Stimulated activated CD8-positive, alpha-beta memory T cell treated with anti-CD3 and anti-CD28 coated beads, Interleukin-4, amount 100 ng/mL, for 4 hours (primary cell): Measurements from ENCODE around the gene TANC1.
"Not testable (repeated sequence)": the region's sequence is repeated elsewhere in the genome, so short reads cannot be mapped to it uniquely, and the experiment has no call there.

ENCODE experiments used
- DNase-seq, 2 donors: peaks; one replicate each; pipeline ENCODE4 v3.0.0-alpha.2; 2020; ENCODE audit warnings: low read depth in 2 of 2, low spot score in 1 of 2

Gene TANC1

DNA sequence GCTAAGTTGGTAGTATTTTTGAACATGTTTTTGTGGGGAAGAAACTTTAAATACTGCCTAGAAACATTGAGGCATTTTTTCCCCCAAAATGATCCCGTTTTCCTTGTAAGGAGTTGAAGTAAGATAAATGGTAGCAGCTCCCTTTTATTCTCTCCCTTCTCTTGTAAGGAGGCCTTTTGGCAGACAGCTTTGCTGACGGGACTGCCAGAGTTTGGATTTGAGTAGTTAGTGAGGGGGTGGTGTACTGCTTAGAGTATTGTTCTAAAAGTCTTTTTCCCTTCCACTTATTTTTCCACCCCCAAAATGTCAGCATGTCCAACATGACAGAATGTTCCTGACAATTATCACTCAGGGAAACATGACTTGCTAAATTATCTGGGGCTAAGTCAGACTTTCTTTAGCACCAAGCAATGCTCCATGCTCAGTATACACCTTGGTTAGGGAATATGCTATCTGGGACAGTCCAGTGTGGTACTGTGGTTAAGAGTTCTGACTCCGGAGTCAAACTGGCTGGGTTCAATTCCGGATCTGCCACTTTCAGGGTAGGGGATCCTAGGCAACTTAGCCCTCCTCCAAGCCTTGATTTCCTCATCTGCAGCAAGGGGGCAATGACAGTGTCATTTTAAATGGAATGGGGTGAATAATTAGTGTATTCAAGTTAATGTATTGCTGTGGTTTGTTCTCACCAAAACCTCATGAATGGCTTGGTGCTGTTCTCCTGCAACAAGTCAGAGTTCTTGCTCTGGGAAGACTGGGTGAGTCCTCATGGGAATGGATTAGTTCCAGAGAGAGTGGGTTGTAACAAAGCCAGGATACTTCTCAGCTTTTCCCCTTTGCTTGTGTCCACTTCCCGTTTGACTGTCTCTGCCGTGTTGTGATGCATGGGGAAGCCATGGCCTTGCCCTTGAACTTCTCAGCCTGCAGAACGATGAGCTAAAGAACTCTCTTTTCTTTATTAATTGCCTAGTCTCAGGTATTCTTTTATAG is 116.2 kb downstream of the TANC1 start:
- no peak for DNase-seq

DNA sequence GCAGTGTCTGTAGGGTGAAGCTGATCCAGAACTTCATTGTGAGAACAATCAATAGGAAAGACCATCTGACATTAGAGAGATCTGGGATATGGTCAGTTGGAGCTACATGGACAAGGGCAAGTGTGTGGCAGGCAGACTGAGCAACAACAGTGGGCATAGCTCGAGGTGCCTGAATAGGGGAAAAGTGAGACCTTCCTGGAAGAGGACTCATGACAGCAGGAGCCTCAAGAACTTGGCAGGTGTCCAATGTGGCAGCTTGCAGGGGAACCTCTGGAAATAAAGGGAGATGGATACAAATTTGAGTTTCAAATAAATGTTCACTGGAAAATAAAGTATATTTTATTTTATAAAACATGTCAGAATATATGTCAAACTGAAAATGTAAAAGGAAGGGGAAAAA is 117.9 kb downstream of the TANC1 start:
- no peak for DNase-seq

- DNase-seq, result no peak
Observed at GRCh38 chr2:159086826-159087225, 118.4 kb downstream of the TANC1 start.

DNA sequence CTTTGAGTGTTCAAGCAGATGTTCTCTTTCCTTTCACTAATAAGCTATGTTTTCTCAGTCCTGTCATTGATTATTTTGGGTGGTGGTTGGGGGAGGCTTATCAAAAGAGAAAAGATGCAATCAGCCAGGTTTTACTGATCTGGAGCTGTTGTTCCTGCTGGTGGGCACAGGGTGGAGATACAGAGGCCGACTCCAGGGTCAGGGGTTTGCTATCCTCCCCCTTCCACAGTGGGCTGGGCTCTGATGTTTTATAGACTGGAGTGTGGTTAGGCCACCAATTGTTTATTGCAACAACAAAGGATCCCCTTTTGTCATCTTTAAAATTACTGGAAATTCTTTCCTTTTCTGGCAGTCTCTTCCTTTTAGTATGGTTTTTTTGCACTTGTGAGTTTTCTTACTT is 120.5 kb downstream of the TANC1 start:
- no peak for DNase-seq

DNA sequence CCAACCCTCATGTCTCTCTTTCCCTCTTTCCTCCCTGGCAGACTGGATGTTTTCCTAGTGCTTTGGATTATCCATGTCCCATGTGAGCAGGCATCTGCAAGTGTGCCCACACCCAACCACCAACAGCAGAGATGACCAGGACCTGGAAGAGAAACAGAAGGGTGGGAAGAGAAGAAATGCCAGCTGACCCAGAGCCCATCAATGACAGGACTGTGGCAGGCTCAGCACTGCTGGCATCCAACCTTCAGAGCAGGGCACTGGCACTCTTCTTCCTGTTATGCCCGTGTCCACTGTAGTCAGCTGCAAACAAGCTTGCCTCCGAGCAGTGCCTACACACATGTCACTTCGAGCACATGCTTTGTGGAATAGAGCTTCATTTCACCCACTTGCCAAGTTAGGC is 121.1 kb downstream of the TANC1 start:
- no peak for DNase-seq

DNA sequence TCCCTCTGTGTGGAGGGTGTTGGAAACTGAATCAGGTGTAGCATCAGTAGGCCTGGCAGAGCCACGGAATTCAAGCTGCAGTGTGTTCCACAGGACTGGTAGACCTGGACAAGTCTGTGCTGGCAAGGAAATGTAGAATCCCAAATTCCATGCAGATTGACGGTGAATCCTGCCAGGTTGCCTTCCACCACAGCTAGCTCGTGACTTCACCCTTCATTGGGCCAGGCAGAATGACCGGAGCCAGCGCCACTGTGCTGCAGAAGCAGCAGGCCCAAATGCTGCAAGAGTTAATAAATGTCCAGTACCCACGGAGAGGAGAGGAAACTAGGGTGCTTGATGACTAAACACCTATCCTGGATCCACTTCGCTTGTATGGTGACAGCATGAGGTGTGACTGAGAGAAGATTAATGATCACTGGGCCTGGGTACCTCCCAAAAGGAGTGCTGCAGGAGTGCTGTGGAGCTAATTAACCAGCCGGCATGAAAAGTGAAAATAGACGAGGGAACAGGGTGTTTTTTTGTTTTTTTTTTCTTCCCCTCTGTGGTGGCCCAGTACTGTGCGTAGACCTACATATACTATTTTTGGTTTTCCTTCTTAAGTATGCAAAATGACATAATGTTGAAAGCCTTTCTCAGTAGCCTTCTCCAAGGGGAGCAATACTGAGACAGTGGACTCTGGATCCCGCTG is 122.2 kb downstream of the TANC1 start:
- no peak for DNase-seq

DNA sequence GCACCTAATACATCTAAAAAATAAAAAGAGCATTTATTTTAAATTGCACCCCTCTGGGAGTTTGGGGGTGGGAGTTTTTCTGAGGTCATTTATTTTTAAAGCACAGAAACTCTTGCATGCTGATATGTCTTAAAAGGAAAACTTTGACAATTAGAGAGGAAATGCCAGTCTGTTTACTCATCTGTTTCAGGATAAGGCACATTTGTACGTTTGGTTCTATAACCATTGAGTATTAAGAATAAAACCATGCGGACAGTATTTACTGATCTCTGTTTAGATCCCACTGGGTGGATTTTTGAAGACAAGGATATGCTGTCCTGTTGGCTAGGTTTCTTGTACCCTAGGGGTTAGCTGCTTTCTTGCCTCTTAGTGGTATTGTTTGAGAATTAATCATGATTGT is 122.9 kb downstream of the TANC1 start:
- DNase-seq, result no peak

DNA sequence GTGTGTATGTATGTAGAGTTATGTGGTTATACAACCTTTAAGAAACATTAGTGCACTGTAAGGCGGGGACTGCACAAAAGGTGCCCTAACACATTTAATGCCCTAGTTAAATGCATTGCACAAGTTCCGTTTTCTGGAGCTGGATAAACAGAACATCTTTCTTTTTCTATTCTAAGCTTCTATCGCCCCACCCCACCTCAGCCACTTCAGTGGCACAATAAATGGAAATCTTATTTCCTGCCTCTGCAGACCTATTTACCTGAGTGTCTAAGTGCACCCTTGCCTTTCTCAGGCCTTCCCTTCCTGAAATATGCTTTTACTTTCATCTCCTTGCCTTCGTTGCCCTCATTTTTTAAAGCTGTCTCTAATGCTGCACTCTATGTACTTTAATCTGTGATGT is 123.5 kb downstream of the TANC1 start:
- no peak for DNase-seq

DNA sequence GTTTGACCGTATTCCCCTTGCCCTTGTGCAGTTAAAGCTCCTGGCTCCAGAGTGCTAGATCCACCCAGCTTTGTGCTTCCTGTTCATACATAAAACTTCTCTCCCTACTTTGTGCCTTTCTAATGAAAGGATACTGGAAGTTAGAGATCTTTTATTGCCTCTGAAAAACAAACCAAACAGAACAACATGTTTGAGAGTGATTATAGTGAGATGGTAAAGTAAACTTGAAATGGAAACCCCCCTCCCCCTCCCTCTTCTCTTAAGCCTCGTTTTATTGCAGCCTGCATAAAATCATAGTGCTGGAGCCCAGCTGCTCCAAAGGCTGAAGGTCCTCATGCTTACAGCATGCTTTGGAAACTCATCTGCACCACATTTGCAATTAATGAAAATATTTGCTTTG is 125.1 kb downstream of the TANC1 start:
- DNase-seq, result no peak

DNA sequence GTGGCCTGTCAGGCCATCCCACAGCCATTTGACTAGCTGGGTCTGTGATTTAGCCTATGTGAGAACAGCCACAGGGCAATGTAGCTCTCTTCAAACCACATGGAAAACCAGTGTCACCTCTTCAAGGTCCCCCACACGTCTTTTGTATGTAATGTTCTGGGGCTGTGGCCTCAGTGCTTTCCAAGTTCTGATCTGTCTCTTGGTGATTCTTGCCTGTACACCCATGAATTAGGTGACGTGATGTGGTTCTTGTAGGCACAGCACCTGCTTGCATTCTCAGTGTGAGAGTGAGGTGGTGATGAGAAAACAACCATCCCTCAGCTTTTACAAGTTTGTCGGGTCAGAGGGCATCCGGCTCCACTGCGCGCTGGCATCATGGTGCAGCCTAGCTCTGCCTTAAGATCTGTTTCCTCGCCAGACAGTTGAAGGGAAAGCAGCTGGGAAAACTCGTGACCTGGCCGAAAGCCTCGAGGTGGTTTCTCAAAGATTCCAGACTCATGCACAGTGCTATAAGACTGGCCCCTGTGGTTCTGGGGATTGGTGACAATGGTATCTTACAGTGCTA is 125.8 kb downstream of the TANC1 start:
- DNase-seq, result no peak

GRCh38 chr2:159095813-159096212 is 127.4 kb downstream of the TANC1 start:
- DNase-seq, result no peak

DNA sequence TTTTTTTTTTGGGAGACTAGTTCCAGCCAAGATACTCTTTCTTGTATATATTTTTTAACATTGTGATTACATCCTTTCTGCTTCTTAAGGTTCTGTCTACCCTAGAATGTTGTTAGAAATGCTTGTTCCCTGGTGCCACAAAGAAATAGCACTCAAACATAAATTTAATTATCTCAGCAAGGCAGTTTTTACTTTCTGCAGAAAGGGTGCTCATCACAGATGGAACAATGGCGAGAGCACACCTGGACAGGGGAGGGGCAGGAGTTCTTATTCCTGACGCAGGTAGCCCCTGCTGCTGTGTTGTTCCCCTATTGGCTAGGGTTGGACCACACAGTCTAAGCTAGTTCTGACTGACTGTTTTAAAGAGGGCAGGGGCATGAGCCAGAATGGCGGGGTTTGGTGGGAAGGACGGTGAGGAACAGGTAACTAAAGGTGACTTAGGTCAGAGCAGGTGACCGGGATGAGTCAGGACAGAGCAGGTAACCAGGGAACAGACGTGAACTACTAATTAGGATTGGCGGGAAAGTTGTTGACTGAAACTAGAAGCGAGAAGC is 127.9 kb downstream of the TANC1 start:
- not testable (repeated sequence) for DNase-seq

GRCh38 chr2:159096901-159097300 is 128.5 kb downstream of the TANC1 start:
- no peak for DNase-seq

GRCh38 chr2:159098361-159098760 is 129.9 kb downstream of the TANC1 start:
- no peak for DNase-seq

GRCh38 chr2:159098921-159099411 is 130.5 kb downstream of the TANC1 start:
- DNase-seq, result no peak

- DNase-seq, result no peak
Observed at GRCh38 chr2:159101755-159102489, 133.5 kb downstream of the TANC1 start.

DNA sequence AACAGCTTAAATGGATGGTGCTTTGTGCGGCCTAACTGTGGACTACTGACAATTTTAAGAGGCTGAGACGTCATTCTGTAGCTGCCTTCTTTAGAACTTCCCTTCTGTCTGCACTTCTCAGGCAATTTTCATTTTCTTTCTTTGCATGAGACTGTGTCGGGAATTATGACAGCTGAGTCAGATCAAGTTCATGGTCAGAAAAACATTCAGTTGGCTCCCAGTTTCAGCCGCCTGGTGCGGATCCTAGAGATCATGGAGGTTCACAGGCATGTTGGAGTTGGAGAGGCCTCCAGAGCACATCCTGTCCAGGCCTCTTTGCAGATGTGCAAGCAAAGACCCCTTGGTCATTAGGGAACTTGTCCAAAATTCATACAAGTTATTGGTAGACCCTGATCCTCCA is 135.0 kb downstream of the TANC1 start:
- DNase-seq, result no peak

DNA sequence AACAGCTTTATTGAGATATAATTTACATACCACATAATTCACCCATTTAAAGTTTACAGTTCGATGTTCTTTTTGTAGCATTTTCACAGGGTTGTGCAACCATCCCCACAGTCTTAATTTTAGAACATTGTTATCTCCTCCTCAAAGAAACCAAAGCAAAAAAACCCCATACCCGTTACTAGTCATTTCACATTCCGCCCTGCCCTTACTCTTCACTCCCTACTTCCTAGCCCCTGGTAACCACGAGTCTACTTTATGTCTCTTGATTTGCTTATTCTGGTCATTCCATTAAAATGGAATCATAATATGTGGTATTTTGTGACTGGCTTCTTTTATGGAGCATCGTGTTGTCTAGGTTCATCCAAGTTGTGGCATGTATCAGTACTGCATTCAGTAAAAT is 137.7 kb downstream of the TANC1 start:
- DNase-seq, result no peak

DNA sequence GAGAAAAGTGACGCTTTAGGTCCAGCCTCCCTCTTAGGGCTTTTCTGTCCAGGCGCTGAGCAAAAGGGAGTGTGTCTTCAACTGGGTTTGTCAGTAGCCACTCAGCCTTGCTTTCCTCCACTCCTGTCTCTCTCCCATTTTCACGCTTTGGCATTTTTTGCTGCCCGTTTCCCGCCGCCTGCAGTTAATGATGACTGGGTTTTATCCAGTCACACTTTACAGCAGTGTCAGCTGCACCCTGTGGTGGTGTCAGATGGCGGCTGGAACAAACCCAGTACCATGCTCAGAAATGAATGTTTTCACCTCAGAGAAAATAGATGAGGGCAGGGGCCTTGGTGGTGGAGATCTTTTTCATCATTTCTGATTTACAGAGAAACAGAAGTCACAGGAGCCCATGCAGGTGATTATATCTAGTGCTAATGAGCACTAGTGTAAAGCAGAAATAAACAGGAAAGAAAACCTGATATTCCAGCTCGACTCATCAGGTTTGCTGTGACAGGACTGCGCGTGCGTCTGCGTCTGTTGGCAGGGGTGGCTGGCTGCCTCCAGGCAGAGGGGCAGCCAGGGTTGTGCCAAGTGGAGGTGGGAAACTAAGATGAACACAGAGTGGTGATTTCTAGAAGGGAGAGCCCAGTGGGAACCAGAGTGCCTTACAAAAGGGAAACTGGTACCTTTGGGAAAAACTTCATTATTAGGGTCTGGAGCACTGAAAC is 139.9 kb downstream of the TANC1 start:
- no peak for DNase-seq

DNA sequence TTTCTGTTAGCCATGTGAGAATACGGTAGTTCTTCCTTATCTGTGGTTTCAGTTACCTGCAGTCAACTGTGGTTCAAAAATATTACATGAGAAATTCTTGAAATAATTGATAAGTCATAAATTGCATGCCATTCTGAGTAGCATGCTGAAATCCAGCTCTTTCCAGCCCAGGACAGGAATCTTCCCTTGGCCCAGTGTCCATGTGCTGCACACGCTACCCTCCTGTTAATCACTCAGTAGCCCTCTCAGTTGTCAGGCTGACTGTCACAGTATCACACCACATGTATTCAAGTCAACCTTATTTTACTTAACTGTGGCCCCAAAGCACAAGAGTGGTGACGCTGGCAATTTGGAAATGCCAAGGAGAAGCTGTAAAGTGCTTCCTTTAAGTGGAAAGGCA is 141.1 kb downstream of the TANC1 start:
- DNase-seq, result no peak
